Tongue (tissue), 2 donors: ENCODE results near the gene TENM4. TPM values are rescaled to one million over a fixed set of nuclear protein-coding genes. Genes with fewer than 3 reads are reported as not detected.

ENCODE experiments used
- DNase-seq: peaks from one replicate; pipeline ENCODE4 v3.0.0-alpha.2; 2015
- total RNA-seq: library from RNA; depleted of rRNA; stranded (reverse); fragments of >200 nt; gene quantifications from one replicate; pipeline ENCODE4 v1.2.3, GENCODE V29; 2014

Gene TENM4
- total RNA-seq, 1 donor from 2014 or later: 63.7 TPM

- no peak for DNase-seq
Measured at GRCh38 chr11:78737301-78737700, 703.5 kb downstream of the TENM4 start.

DNA sequence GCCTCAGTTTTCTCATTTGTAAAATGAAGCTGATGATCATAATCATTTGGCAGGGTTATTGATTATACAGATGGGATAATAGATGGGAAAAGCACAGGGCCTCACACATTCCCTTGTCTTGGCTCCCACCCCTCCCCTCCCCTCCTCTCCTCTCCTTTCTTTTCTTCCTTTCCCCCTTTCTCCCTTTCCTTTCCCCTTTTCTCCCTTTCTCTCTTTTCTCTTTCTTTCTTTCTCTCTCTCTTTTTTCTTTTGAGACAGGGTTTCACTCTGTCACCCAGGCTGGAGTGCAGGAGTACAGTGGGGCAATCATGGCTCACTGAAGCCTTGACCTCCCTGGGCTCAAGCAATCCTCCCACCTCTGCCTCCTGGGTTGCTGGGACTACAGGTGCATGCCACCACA, 705.1 kb downstream of the TENM4 start:
- DNase-seq: no peak

GRCh38 chr11:78733031-78733430, 707.8 kb downstream of the TENM4 start:
- no peak for DNase-seq

- no peak for DNase-seq
Measured at GRCh38 chr11:78732246-78732645, 708.6 kb downstream of the TENM4 start.

DNA sequence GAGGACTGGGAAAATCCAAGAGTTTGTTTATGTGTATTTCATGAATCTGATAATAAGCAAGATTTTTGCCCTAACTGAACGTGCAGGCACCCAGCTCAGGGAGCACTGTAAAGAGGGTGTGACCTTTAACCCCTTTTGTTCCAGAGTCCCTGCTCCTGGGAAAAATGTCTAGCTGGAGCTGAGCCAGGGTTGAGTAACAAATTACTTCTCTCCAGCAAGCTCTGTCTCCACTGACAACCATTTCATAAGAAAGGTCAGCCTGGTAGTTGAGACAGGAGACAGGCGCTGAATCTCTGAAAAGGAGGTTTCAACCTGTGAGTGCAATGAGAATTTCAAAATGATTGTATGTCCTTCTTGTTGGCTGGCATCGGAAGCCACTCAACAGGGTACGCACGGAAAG, 709.8 kb downstream of the TENM4 start:
- no peak for DNase-seq

- DNase-seq: no peak
Measured at GRCh38 chr11:78730267-78730824, 710.5 kb downstream of the TENM4 start.

- no peak for DNase-seq
Measured at GRCh38 chr11:78727816-78728215, 713.0 kb downstream of the TENM4 start.

- DNase-seq: no peak
Measured at GRCh38 chr11:78725200-78725599, 715.6 kb downstream of the TENM4 start.

DNA sequence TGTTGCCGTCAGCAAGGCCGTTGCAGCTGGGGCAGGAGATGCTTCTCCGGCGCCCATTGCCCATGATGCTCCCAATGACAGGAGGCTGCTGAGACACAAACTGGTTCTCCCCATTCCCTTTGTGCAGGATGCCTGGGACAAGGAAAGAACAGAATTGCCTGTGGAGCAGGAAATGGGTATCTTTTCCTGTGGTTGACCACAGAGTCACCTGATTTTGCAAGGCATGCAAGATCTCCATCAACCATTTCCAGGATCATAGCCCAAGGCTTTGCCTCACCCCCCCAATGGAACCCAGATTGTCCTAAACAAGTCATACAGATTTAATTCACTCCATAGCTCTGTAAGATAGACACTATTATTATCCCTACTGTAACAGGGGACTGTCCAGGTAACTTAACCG, 718.0 kb downstream of the TENM4 start:
- no peak for DNase-seq

- no peak for DNase-seq
Measured at GRCh38 chr11:78720281-78720989, 720.4 kb downstream of the TENM4 start.

DNA sequence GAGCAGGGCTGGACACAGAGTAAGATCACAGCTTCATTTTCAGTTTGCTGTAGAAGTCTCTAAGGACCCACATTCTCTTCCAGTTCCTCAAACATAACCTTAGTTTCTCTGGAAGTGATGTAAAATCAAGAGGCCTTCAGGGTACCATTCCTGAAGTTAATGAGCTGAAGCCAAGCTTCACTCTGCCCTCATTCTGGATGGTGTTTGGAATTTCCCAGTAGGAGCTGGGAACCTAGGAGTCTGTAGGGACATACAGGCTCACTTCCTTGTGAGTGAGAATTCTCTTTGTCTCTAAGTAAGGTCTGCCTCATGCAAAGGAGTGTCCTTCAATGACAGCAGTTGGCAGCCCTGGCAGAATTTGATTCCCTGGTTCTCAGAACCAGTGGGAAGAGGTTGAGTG, 723.8 kb downstream of the TENM4 start:
- DNase-seq: no peak

- peak; percentile 67 for DNase-seq
Measured at GRCh38 chr11:78715639-78716311, 725.1 kb downstream of the TENM4 start.

DNA sequence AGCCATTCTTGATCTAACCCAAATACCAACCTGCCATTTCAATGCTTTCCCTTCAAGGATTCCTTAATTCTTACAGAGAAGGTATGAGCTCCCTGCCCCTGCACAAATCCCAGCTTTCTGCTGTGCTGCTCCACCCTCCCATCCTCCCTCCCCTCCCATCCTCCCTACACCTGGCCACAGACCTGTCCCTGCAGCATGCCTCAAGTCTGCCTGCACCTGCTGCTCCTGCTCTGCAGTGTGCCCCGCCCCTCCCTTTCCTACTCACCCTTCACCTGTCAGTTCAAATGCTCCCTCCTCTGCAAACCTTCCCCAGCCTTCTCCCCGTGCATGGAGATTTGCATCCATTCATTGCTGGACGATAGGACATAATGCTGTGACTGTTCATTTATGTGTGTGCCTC, 726.3 kb downstream of the TENM4 start:
- DNase-seq: no peak

GRCh38 chr11:78711735-78712134, 729.1 kb downstream of the TENM4 start:
- DNase-seq: no peak

DNA sequence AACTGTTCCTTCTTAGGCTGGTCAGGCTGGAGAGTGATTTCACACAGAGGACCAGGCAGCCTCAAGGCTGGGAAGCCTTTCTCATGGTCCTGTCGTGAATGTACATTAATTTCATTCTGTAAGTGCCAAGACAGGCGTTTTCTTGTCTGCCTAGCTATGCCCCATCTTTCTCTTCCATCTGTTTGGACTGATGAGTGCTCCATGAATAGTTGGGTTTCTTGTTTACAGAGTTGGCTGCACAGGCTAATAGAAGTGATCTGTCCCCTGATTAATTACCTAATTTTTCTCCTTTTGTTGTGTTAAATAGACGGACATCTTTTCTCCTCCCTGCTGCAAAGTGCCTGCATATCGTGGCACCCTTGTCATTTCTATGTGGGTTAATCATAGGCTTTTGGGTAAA, 730.4 kb downstream of the TENM4 start:
- no peak for DNase-seq

DNA sequence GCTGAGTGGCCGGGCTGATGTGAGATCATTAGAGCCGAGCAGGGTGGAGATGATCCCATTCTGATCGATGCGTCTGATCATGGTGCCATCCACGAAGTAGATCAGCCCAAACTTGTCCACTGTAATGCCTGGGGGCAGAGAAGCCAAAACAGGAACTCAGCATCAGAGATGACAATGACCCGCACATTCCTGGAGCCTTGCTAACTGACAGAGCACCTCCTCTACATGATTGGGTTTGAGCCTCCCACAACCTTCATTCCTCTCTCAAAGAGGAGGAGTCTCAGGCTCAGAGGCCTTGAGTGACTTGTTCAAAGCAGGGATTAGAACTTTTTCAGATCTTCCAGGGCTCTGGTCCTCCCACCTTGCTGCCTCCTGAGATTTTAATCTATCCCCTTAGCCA, 732.4 kb downstream of the TENM4 start:
- DNase-seq: no peak

- no peak for DNase-seq
Measured at GRCh38 chr11:78706551-78706950, 734.3 kb downstream of the TENM4 start.

DNA sequence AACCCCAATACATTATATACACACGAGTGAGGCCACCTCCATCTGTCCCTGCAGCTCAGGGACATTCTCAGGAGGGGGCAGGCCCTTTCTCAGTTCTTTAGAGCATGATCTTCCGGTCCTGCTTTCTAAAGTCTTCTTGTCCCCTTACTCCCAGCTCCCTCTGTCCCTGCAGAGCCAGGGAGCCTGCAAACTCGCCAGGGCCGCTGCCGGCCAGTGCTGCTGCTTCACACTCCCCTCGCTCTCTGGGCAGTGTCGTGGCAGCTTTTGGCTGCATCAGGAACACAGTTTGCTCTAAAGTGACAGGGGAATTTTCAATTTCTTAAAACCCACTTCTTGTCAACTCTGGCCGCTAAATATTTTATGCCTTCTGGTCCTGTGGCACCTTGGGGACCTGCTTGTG, 736.0 kb downstream of the TENM4 start:
- DNase-seq: no peak

GRCh38 chr11:78699609-78700135, 741.2 kb downstream of the TENM4 start:
- no peak for DNase-seq

GRCh38 chr11:78698612-78699011, 742.2 kb downstream of the TENM4 start:
- no peak for DNase-seq

DNA sequence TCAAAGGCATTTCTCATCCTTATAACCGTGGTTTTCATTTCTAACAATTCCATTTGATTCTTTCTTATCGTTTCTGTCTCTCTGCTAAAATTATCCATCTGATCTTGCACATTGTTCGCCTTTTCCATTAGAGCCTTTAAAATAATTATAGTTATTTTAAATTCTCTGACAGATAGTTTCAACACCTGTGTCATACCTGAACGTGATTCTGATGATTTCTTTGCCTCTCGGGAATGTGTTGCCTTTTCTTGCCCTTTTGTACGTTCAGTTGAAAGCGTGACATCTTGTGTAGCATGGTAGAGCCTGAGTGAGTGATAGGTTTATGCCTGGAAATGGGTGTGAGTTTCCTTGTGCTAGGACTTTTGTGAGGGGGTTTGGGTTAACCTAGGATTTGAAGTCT, 744.7 kb downstream of the TENM4 start:
- DNase-seq: peak; percentile 6

- DNase-seq: no peak
Measured at GRCh38 chr11:78694152-78694551, 746.7 kb downstream of the TENM4 start.

DNA sequence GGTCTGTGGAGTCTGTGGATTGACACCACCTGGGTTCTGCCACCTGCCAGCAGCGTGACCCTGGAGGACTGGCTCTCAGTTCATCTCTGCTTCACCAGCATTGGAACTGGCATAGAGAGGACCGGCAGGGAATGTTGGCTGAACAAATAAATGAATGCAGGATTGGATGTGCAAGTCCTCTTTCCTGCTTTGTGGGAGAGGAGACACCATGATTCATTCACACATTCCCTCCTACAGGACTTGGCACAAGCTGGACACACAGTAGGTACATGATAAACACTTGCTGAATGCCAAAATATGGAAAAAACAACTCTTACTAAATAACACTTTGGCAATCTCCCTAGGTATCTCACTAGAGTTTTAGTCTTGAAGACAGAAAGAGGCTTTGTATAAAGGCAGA, 749.6 kb downstream of the TENM4 start:
- no peak for DNase-seq
